NCI-H748 treated with DMSO at 0.1 percent for 48 hours (cell line): ENCODE measurements around the gene ARRDC3.

ENCODE experiments used
- DNase-seq: peaks from one replicate; lab custom pipeline; 2025; lab: John Stamatoyannopoulos, UW

ARRDC3 gene

DNA sequence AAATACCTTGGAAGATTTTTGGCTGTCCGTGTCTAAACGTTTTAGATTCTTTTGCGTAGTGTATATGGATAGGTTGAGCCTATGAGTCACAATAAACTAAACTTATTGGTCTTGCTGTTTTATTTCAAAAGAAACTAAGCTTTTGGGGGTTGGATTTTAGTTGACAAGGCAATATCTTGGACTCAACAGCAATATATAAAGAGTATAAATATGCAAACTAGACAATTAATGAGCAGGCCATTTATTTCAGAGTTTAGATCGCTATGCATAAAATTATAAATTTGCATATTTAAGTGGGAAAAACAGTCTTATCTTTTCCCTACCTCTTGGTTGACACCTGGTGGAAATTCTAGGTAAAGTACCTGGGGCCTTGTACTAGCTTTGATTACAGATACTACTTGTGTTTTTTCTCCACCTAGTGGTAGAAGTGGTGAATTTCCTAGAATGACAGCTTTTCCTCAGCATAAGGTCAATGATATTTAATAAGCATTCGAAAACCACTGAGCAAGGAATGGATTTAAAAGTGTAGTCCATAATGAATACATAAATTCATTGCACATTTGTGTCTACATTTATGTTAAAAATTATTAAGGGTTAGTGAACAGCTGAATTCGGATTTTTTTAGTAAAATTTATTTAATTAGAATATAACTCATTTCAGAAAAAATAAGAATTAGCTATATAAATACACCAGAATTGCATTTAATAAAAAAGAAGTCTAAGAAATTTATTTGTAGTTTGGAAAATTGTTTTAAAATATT is 1.7 kb upstream of the ARRDC3 start:
- DNase-seq: peak; percentile 97

DNA sequence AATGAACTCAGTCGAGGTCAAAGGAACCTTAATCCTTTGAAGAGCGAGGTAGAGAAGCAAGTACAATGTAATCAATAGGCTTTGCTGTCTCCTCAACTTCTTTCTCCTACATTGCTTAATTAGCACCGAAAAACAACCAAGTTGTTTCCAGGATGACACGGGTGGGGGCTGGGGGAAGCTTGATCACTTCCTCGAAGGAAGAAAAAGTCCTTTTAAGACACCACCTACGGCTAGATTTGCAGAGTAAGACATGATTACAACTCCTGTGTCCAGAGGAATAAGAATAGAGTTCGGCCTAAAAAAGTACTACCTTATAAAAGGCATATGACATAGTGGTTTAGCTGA is 811 bp upstream of the ARRDC3 start:
- peak; percentile 81 for DNase-seq

DNA sequence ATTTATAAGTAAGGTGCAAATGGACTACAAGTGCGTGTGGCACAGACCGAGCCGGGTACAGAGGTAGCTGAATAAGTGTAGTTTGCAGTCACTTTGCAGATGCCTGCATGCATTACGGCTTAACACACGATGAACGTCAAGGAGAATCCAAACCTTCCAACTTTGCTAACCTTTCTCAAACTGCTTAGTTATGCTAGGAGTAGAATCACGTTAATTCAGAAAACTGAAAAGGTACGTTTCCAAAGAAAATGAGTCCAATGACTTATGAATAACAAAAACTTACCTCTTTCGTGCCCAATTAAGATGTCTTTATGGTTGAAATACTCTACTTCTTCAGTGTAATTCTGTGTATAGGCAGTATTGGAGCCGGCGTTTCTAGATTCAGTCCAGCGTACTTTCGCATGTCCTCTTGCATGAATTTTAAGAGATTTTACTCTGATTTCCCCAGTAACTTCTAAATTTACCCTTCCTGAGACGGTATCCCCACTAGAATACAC is 539 bp downstream of the ARRDC3 start:
- peak; percentile 77 for DNase-seq

DNA sequence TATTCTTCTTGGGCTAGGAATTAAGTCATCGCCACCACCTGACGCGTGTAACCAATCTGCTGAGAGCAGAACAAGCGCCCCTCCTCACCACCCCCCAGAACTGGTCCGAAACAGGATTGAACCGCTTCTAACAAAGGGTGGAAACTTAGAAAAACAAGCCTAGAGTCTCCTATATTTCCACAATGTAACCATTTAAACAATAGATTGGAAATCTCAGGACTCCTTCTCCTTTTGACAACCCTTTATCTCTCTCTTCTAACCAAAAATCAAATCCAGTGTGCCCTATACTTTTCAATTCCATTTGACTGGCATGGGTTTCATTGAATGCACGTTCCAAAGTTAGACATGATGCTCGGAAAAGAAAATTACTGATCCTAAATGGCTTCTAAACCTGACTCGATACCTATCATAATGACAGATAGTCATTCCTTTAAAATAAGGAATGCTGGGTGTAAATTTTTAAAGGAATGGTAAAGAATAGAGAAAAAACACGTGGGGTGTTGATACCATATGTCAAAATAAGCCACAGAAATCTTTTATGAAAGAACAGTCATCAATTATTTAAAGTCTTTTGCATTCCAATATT is 1.2 kb downstream of the ARRDC3 start:
- DNase-seq: peak; percentile 86

DNA sequence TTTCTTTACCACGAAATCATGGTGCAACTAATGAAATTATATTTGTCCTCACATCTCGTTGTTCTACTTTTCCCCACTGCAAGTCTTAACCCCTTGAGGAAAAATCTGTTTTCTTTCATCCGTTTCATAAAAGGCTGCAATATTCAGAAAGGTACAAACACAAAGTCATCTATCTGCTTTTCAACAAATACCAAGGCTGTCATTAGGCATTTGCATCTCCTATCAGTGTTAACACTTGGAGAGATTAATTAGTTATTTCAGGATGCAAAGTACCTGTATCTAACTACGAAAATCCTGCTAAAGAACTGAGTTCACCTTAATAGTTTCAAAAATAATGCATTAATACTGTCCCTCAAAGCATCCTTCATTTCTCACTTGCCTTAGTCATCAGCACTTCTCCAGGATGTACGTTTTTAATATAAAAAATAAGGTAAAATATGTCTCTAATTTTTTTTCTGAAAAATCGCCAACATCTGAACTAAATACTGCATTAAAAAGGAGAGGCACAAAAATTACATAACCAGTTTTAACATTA is 1.8 kb downstream of the ARRDC3 start:
- no peak for DNase-seq

DNA sequence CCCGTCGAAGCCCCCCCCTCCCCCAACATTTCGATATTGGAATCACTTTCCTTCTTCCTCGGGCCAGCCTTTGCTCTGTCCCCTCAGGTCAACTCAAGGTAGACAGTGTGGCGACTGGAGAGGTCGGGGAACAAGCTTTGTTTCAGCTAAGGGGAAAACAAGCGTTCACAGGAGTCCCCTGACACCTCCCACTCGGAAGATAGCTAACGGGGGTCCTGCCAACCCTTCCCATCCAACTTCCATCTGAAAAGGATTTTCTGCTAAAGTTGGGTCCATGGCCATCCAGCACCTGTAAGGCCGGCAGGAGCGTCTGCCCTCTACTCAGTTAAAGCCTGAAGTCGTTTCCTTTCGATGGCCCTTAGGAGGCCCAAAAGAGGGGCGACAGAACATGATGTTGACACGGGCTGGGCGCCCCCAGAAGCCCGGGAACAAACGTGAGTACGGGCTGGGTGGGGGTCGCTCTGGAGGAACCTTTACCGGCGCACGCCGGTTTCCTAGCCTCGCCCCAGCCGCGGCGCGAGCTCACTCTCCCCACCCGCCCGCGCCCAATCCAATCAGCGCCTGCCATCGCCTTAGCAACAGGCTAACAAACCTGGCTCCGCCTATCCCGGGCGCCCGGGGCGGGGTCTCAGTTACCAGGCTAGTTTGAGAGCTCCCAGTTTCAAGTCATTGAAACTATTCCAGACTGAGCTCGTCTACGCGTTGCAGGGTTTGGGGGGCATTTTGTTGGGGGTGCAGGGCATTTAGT is 2.5 kb downstream of the ARRDC3 start:
- peak; percentile 95 for DNase-seq

DNA sequence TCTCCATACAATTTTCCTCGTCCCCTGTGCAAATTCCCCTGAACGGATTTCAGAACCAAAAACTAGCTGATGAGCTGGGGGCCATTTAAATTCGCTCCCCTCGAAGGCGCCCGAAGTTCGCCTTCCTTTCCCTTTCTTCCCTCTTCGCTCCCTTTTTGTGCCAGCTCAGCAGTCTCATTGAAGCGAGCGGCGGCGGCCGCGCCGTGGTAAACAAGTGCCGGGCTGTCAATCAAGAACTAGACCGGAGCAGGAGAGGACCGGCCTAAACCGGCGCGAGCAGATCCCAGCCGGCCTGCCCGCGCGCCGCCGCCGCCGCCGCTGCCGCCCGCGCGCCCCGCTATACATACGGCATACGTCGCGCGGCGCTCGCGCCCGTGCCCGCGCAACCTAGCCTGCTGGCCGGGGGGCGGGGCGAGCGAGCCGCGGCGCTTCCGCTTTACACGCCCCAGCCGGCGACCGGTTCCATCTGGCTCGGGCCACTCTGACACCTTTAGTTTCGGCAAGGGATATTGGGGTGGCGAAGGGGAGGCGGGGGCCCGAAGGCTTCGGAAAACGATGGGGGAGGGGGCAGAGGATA is 3.1 kb downstream of the ARRDC3 start:
- peak; percentile 90 for DNase-seq

DNA sequence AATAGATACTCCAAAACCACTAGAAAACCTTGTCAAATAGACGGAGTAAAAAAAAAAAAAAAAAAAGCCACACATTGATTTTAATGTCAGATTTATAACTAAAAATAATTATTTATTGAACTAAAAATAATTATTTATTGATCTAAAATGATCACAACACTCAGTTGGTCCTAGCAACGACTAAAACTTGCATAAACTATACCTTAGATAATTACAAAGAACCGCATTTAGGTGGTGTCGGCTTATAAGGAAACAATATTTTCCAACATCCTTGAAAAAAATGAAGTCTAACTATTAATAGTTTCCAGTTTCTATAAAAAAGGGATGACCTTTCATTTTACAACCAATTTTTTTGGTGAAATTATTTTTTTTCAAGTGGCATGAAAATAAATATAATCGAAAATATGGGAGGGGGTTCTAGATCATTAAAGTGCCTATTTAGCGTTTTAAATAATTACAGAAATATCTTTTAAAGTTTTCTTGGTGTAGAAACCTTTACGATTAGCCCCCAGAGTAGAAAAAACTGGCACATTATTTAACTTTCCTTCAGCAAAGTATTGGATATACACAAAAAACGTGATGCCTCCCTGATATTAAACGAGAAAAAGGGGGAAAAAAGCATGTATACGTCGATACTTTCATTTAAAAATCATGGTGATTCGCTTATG is 3.7 kb downstream of the ARRDC3 start:
- DNase-seq: no peak

DNA sequence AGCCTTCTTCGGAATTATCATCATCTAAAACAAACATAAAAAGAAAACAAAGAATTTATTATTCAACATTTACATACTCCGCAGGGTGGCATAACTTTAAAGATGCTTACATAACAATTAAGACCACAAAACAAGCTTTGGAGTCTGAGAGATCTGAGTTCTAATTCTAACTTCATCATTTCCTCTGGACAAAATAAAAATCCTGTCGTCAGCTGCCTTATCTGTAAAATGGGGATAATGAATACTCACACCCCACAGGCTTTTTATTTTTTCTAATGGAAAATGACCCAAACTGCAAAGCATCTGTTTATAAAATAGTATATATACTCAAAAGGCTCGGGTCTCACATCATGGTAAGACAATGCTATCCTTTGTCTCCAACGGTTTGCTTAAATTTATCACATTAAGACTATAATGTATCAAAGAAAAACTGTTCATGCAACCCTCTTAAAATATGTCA is 4.3 kb downstream of the ARRDC3 start:
- DNase-seq: no peak

DNA sequence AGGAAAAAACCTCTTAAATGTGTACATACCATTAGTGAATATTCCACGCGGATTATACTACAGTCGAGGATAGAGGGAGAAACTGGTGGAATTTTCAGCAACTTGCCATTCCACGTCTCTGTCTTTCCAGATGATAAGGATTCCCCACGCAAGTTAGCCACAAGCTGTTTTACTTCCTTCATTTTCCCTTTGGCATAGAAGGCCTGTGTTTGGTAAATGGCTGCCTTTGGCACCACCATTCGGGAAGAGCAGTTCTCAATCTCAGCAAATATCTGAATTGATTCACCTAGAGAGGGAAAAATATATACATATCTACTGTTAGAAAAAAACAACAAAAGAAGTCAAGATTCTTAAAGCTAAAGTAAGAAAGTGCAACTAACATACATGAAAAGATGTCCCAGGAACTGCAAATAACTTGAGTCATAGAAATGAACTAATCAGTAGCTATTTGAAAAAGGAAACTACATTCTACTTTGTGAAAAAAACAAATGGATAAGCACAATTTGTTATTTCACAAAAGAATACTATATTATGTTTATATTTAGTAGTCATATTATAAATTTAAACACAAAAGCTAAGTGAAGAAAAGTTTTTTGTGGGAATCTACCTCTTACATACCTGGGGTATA is 8.1 kb downstream of the ARRDC3 start:
- no peak for DNase-seq

DNA sequence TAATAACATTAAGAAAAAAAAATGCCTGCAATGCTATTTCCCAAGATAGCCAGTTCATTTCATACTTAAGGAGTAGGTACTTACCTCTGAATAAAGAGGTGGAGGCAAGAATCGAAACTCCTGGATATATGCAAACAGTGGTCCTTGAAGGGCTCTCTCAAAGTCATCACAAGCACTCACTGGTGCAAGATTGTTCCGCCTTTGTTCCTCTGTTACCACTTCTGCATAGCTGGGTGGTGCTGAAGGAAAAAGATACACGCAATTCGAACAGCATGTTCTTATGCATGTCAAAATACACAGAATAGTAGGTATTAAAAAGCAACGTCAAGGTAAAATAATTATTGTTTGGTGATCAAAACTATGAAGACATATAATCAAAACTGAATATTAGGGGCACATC is 9.5 kb downstream of the ARRDC3 start:
- no peak for DNase-seq

DNA sequence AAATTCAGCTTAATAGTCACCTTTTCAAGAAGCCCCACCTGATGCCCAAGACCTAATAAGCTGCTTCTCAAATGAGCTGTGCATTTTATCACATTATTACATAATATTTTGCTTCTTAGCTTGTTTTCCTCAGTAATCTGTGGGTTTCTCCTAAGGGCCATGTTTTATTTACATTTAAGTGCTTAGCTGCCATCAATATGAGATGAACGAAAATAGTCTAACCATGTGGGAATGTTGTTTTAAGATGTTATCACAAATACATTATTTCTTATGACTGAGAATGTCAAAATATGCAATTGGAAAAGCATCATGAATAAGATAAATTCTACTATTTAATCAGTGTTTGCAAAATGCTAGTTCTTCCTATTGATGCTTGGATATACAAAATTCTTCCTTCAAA is 10.1 kb downstream of the ARRDC3 start:
- DNase-seq: no peak

DNA sequence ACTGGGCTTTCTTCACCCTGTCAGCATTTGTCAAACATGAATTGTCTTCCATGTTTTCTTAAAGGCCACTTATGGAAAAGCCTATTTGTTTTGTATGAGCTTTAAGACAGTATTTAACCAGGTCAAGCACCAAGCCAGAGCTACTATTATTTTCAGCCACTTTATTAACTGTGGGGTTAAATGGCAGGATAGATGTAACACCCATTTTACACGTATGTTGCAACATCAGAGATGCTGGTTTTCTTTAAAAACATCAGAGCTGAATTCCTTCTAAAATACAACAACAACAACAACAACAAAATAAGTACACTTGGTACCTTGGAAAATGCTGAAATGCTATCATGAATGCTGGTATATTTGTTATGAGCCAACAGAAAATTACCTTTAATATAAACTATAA is 13.6 kb downstream of the ARRDC3 start:
- no peak for DNase-seq

DNA sequence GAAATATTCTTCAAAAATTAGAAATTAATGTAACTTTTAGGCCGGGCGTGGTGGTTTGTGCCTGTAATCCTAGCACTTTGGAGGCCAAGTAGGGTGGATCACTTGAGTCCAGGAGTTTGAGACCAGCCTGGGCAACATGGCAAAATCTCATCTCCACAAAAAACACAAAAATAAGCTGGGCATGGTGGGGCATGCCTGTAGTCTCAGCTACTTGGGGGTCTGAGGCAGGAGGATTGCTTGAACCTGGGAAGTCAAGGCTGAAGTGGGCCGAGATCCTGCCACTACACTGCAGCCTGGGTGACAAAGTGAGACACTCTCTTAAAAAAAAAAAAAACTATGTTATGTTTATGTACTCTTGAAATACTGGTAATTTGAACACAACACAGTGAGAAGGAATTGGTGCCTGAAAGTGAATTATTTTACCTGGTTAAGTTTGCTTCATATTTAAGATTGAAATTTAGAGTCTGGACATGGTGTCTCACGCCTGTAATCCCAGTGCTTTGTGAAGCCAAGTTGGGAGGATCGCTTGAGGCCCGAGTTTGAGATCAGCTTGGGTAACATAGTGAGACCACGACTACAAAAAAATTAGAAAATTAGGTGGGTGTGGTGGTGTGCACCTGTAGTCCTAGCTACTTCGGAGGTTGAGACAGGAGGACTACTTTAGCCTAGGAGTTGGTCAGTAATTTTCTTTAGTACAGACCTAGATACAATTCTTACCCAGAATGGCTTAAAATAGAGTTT is 15.0 kb downstream of the ARRDC3 start:
- DNase-seq: no peak

DNA sequence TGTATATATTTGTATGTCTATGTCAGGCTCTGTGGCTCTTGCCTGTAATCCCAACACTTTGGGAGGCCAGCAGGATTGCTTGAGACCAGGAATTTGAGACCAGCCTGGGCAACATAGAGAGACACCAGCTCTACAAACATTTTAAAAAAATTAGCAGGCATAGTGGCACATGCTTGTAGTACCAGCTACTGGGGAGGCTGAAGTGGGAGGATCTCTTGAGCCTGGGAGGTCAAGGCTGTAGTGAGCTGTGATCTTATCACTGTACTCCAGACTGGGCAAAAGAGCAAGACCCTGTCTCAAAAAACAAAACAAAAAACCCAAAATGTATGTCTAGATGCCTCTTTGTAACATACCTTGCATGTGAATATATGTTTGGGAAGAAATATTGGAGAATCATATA is 15.8 kb downstream of the ARRDC3 start:
- DNase-seq: no peak

DNA sequence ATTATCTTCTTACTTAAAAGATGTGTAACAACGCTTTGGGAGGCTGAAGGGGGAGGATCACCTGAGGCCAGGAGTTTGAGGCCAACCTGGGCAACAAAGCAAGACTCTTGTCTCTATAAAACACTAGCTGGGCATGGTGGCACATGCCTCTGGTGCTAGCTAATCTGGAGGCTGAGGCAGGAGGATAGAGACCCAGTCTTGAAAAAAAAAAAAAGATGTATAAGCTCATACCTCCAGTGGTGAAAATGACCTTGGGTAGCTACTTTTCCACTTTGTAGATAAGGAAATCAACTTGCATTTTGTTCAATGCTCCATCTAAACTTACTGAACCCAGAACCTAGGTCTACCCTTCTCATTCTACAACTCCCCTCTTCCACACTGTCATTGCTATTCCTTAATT is 16.6 kb downstream of the ARRDC3 start:
- no peak for DNase-seq

DNA sequence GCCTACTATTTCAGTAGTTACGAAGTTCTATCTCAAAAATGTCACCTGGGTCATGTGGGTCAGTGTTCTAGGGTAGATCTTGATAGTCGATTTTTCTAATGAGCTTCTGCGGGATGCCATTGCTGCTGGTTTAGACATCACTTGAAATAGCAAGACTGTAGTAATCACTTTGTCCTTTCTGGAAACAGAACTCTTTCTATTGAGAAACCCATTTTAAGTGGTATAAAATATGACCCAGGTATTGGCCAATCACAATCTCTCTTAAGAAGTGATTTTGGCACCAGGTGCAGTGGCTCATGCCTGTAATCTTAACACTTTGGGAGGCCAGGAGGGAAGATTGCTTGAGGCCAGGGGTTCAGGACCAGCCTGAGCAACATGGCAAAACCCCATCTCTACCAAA is 17.6 kb downstream of the ARRDC3 start:
- DNase-seq: no peak

DNA sequence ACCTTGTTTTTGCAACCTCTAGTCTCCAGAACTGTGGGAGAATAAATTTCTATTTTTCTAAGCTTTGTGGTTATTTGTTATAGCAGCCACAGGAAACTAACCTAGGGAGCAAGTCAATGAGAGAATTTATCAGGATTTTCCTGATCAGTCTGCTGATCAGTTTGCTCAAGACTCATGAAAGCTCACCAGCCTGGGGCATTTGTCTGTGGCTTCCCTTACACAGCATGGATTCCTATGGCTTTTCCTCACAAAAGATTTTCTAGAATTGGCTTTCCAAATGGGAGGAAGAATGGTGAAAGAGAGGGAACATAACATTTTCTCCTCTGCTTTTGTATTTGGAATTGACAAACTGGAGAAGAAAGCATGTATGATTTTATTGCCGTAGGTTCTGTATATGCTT is 20.2 kb downstream of the ARRDC3 start:
- DNase-seq: no peak

DNA sequence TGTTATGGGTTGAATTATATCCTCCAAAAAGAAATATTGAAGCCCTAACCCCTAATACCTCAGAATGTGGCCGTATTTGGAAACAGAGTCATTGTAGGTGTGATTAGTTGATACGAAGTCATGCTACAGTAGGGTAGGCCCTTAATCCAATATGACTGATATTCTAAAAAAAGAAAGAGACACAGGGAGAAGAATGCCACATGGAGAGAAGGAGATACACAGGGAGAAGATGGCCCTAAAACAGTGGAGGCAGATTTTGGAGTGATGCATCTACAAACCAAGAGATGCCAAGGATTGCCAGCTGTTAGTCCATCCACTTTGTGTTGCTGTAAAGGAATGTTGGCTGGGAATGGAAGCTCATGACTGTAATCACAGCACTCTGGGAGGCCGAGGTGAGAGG is 21.3 kb downstream of the ARRDC3 start:
- no peak for DNase-seq

DNA sequence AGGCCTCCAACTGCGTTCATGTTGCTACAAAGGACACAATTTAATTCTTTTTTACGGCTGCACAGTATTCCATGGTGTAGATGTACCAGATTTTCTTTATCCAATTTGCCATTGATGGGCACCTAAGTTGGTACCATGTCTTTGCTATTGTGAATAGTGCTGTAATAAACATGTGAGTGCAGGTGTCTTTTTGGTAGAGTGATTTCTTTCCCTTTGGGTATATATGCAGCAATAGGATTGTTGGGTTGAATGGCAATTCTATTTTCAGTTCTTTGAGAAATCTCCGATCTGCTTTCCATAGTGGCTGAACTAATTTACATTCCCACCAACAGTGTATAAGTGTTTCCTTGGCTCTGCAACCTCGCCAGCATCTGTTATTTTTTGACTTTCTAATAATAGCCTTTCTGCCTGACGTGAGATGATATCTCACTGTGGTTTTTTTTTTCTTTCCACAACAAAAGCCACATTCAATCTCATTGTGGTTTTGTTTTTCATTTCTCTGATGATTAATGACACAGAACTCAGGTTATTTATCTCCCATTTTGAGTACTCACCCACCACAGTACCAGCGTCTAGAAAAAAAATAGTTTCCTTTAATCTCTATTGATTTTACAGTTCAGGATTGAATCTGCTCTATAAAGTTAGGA is 21.9 kb downstream of the ARRDC3 start:
- DNase-seq: no peak
